Measurements from ENCODE around the gene RAF1. TPM values are rescaled to one million over a fixed set of nuclear protein-coding genes. Genes with fewer than 3 reads are reported as not detected.
A peak's percentile ranks its signal among the peaks of the same experiment; 100 is the strongest.

RAF1 gene
- total RNA-seq, 2 experiments from 2014 or later: 127 to 139 TPM

DNA sequence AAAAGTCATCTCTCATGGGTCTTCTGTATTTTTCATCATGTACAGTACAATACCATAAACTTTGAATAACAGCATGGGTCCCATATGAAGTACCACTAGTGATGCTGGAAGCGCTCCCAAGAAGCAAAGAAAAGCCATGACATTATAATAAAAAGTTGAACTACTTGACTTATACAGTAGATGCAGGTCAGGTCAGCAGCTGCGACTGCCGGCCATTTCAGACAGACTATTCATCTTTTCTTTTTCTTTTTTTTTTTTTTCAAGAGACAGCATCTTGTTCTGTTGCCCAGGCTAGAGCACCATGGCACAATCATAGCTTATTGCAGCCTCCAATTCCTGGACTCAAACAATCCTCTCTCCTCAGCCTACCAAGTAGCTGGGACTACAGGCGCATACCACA, 10.2 kb downstream of the RAF1 start:
- intact Hi-C loops (cut with DNase I, micrococcal nuclease): loop anchor here in 1 of 2 experiments (5.0 kb wide), 1 partner anchor 41 kb away; no protein-coding TSS in a partner anchor
- H3K36me3 Mint-ChIP-seq (ENCODE audit: low read depth): peaks cover 29% of the 10 kb centered on the region
- peaks cover 70% of the 10 kb centered on the region for H3K4me1 Mint-ChIP-seq (ENCODE audit: low read depth)
- no peak overlapping the region for H3K4me3 Mint-ChIP-seq
- TF ChIP-seq, protein P1, sequence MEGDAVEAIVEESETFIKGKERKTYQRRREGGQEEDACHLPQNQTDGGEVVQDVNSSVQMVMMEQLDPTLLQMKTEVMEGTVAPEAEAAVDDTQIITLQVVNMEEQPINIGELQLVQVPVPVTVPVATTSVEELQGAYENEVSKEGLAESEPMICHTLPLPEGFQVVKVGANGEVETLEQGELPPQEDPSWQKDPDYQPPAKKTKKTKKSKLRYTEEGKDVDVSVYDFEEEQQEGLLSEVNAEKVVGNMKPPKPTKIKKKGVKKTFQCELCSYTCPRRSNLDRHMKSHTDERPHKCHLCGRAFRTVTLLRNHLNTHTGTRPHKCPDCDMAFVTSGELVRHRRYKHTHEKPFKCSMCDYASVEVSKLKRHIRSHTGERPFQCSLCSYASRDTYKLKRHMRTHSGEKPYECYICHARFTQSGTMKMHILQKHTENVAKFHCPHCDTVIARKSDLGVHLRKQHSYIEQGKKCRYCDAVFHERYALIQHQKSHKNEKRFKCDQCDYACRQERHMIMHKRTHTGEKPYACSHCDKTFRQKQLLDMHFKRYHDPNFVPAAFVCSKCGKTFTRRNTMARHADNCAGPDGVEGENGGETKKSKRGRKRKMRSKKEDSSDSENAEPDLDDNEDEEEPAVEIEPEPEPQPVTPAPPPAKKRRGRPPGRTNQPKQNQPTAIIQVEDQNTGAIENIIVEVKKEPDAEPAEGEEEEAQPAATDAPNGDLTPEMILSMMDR (IDR thresholded peaks at IDR 0.05): no peak
- Histone ChIP-seq H3K36me3 (ENCODE audit: insufficient read depth, low read length) (peaks cover 6% of the 10 kb centered on the region), H3K27ac (ENCODE audit: low read depth in 1 of 2, low read length in 2 of 2) (no peak overlapping the region), H3K4me1 (ENCODE audit: insufficient read depth, low read length) (peaks cover 29% of the 10 kb centered on the region), H3K4me3 (ENCODE audit: low read length) (no peak overlapping the region), H3K9me3 (ENCODE audit: control insufficient read depth in 1 of 2, insufficient read depth in 1 of 2, low read length in 2 of 2) (no peaks in the 10 kb centered on the region), H3K27me3 (ENCODE audit: control insufficient read depth in 1 of 2, insufficient read depth in 2 of 2, low read length in 2 of 2) (no peaks in the 10 kb centered on the region)
- H3K27me3 Mint-ChIP-seq: no peaks in the 10 kb centered on the region
- no peaks in the 10 kb centered on the region for H3K9me3 Mint-ChIP-seq
- ChIA-PET CTCF (no interaction called here), POLR2A (interaction anchor here (0.7 kb wide), 1 partner anchor 10 kb away, joined by 3 read pairs; the partner anchor contains the start of gene RAF1)
- no peak for ATAC-seq (ENCODE audit: poor library complexity)
- peak overlapping the region; percentile 53 for H3K27ac Mint-ChIP-seq
- DNase-seq: no peak

DNA sequence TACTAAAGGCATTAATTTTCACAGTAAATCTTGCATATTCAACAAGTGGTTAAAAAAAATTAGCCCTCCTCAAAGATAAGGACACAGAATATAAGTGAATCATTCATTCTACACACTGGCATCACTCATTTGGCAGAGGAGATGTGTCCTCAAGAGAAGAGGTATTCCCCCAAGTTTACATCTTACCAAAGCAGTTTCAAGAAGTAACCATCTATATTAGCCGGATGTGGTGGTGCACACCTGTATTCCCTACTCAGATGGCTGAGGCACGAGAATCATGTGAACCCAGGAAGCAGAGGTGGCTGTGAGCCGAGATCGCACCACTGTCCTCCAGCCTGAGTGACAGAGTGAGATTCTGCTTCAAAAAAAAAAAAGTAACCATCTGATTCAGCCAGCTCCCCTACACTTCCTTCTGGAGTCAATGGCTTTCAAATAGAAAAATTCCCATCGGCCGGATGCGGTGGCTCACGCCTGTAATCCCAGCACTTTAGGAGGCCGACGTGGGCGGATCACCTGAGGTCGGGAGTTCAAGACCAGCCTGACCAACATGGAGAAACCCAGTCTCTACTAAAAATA, 15.4 kb downstream of the RAF1 start:
- Histone ChIP-seq H3K4me3 (ENCODE audit: low read length) (no peak overlapping the region), H3K27ac (ENCODE audit: low read depth in 1 of 2, low read length in 2 of 2) (no peak overlapping the region), H3K4me1 (ENCODE audit: insufficient read depth, low read length) (peaks cover 24% of the 10 kb centered on the region), H3K27me3 (ENCODE audit: control insufficient read depth in 1 of 2, insufficient read depth in 2 of 2, low read length in 2 of 2) (no peaks in the 10 kb centered on the region), H3K9me3 (ENCODE audit: control insufficient read depth in 1 of 2, insufficient read depth in 1 of 2, low read length in 2 of 2) (no peaks in the 10 kb centered on the region), H3K36me3 (ENCODE audit: insufficient read depth, low read length) (peaks cover 6% of the 10 kb centered on the region)
- Mint-ChIP-seq H3K36me3 (ENCODE audit: low read depth) (peaks cover 18% of the 10 kb centered on the region), H3K27me3 (no peaks in the 10 kb centered on the region), H3K4me3 (no peak overlapping the region), H3K27ac (peak overlapping the region; percentile 51), H3K4me1 (ENCODE audit: low read depth) (peaks cover 72% of the 10 kb centered on the region), H3K9me3 (no peaks in the 10 kb centered on the region)
- intact Hi-C loops (cut with DNase I, micrococcal nuclease): no loop called here
- DNase-seq (peak in 2 of 14 experiments; percentile 15 to 32), ATAC-seq (ENCODE audit: poor library complexity) (peak; percentile 32)
- ChIA-PET POLR2A (no interaction called here), CTCF (no interaction called here)
- TF ChIP-seq, protein P1 (IDR thresholded peaks at IDR 0.05): no peak

DNA sequence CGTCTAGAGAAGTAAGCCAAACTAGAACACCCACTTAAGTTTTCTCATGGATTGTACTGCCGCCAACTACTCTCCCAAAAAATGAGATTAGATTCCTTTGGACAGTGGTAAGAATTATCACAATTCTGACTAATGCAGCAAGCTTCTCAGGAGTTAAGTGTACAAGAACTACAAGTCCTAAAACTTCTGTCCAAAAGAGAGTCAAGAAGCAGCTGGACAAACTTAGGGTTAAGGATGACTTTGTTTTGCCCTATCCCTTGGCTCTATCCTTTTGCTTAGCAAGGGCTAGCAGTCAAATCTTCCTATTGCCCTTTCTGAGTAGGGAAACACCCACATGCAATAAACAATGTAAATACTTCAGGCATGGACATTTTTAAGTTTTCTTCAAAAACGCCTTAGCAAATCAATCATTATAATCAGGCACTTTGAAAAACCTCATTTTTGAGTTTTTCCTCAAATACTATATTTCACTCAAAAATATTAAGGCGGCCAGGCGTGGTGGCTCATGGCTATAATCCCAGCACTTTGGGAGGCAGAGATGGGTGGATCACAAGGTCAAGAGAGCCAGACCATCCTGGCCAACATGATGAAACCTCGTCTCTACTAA, 19.5 kb downstream of the RAF1 start:
- Histone ChIP-seq H3K4me1 (ENCODE audit: insufficient read depth, low read length) (peaks cover 19% of the 10 kb centered on the region), H3K27ac (ENCODE audit: low read depth in 1 of 2, low read length in 2 of 2) (no peak overlapping the region), H3K4me3 (ENCODE audit: low read length) (no peak overlapping the region), H3K9me3 (ENCODE audit: control insufficient read depth in 1 of 2, insufficient read depth in 1 of 2, low read length in 2 of 2) (no peaks in the 10 kb centered on the region), H3K36me3 (ENCODE audit: insufficient read depth, low read length) (peaks cover 8% of the 10 kb centered on the region), H3K27me3 (ENCODE audit: control insufficient read depth in 1 of 2, insufficient read depth in 2 of 2, low read length in 2 of 2) (no peaks in the 10 kb centered on the region)
- POLR2A ChIA-PET: interaction anchor here (1.6 kb wide), 1 partner anchor 19 kb away, joined by 5 read pairs; the partner anchor contains the start of gene RAF1
- Mint-ChIP-seq H3K27ac (peak overlapping the region; percentile 36), H3K4me1 (ENCODE audit: low read depth) (peaks cover 68% of the 10 kb centered on the region), H3K36me3 (ENCODE audit: low read depth) (peaks cover 30% of the 10 kb centered on the region), H3K4me3 (no peak overlapping the region), H3K9me3 (no peaks in the 10 kb centered on the region), H3K27me3 (no peaks in the 10 kb centered on the region)
- TF ChIP-seq, protein P1 (IDR thresholded peaks at IDR 0.05): no peak
- no peak for ATAC-seq (ENCODE audit: poor library complexity)
- DNase-seq: no peak
- intact Hi-C loops (cut with DNase I, micrococcal nuclease): no loop called here
- CTCF ChIA-PET: interaction anchor here (1.1 kb wide), 1 partner anchor 20 kb away, joined by 4 read pairs; no protein-coding TSS in a partner anchor

All from CD4-positive, alpha-beta T cell (primary cell).